Neural cell (in vitro differentiated cells): ENCODE results near the gene RING1.

Source experiments
- CTCF ChIP-seq: fragments of 450-650 bp; IDR thresholded peaks from 2 replicates; pipeline ENCODE4 v1.5.1; 2014; ENCODE audit warnings: antibody characterized with exemption, mild to moderate bottlenecking, moderate library complexity; ENCODE audit not compliant: poor library complexity, severe bottlenecking
- EP300 ChIP-seq: fragments of 450-650 bp; conservative IDR thresholded peaks from 2 replicates; pipeline ENCODE4 v1.6.1; 2014; ENCODE audit warnings: antibody characterized with exemption, mild to moderate bottlenecking, moderate library complexity; ENCODE audit not compliant: poor library complexity, severe bottlenecking
- EZH2 ChIP-seq: fragments of 200-600, 300-800 bp; shearing (Covaris generic), sonication (generic); IDR thresholded peaks from 2 replicates; pipeline ENCODE4 v1.6.1; 2014; ENCODE audit warnings: antibody characterized with exemption, low read length, borderline replicate concordance, mild to moderate bottlenecking; ENCODE audit not compliant: insufficient read depth, poor library complexity, severe bottlenecking
- POLR2AphosphoS5 ChIP-seq: IDR thresholded peaks from 2 replicates; pipeline ENCODE4 v1.6.1; 2012
- RAD21 ChIP-seq: fragments of 450-650 bp; conservative IDR thresholded peaks from 2 replicates; pipeline ENCODE4 v1.6.1; 2014; ENCODE audit warnings: antibody characterized with exemption, mild to moderate bottlenecking, moderate library complexity
- SMC3 ChIP-seq: fragments of 450-650 bp; conservative IDR thresholded peaks from 2 replicates; pipeline ENCODE4 v1.6.1; 2014; ENCODE audit warnings: antibody characterized with exemption, mild to moderate bottlenecking, moderate library complexity; ENCODE audit not compliant: poor library complexity

DNA sequence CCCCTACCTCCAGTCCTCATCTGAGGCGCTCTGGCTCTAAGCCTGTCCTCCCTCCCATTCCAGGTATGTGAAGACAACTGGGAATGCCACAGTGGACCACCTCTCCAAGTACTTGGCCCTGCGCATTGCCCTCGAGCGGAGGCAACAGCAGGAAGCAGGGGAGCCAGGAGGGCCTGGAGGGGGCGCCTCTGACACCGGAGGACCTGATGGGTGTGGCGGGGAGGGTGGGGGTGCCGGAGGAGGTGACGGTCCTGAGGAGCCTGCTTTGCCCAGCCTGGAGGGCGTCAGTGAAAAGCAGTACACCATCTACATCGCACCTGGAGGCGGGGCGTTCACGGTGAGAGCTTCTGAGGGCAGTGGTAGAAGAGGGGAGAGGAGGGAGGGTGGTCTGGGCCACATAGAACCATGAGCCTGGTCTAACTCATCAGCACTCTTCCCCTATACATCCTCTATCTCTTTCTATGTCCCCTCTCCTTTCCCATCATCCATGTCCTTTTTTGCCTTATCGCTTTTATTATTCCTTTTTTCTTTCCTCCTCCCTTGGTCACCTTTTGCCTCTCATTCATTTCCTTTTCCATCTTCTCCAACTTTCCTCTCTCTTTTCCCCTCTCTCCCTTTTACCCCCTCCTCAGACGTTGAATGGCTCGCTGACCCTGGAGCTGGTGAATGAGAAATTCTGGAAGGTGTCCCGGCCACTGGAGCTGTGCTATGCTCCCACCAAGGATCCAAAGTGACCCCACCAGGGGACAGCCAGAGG lies 3.5 kb downstream of the RING1 start:
- TF ChIP-seq POLR2AphosphoS5 (no peak), CTCF (no peak), RAD21 (no peak), SMC3 (no peak), EZH2 (no peak), EP300 (no peak)
